ENCODE results near the gene NTSR1.

The NTSR1 gene

DNA sequence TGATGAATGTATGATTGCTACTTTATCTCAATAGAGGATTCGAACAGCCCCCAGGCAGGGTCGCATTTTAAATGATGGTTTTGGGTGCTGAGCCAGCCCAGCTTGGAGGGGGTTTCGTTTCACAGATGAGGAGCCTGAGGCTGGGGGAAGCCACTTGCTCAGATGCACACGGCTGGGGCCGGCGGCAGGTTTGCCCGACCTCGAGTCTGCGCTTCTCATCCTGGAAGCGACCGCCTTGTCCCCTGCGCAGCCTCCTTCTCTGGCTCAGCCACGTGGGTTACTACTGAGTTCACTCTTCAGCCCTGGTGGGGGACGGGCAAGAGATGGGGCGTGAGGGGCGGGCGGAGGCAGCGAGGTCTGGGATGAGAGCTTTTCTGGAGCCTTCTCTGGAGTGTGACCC lies 25.3 kb downstream of the NTSR1 start:
- TF ChIP-seq, protein P1, sequence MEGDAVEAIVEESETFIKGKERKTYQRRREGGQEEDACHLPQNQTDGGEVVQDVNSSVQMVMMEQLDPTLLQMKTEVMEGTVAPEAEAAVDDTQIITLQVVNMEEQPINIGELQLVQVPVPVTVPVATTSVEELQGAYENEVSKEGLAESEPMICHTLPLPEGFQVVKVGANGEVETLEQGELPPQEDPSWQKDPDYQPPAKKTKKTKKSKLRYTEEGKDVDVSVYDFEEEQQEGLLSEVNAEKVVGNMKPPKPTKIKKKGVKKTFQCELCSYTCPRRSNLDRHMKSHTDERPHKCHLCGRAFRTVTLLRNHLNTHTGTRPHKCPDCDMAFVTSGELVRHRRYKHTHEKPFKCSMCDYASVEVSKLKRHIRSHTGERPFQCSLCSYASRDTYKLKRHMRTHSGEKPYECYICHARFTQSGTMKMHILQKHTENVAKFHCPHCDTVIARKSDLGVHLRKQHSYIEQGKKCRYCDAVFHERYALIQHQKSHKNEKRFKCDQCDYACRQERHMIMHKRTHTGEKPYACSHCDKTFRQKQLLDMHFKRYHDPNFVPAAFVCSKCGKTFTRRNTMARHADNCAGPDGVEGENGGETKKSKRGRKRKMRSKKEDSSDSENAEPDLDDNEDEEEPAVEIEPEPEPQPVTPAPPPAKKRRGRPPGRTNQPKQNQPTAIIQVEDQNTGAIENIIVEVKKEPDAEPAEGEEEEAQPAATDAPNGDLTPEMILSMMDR (IDR thresholded peaks at IDR 0.05; ENCODE audit: insufficient read depth, missing control alignments), result no peak
- FAIRE-seq, result no peak
- no peak for DNase-seq (ENCODE audit: insufficient read length, low spot score)

DNA sequence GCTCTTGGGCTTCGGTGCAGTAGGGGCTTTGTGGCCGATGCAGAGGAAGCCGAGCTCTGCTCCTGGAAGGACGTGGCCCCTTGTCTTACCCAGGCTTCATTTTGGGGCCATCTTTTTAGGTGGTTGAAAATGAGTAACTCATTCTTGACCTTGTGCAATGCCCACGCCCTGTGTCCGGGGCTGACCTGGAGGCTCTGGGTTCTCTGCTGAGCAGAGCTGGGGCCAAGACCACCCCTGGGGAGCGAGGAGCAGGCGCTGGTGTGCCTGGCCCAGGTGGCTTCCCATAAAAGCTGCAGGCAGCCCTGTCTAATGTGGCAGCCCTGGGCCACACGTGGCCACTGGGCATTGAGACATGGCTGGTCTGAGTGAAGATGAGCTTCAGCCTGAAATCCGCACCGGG lies 25.7 kb downstream of the NTSR1 start:
- FAIRE-seq (no peak), DNase-seq (ENCODE audit: insufficient read length, low spot score) (no peak)
- TF ChIP-seq, protein P1 (IDR thresholded peaks at IDR 0.05; ENCODE audit: insufficient read depth, missing control alignments), result no peak

DNA sequence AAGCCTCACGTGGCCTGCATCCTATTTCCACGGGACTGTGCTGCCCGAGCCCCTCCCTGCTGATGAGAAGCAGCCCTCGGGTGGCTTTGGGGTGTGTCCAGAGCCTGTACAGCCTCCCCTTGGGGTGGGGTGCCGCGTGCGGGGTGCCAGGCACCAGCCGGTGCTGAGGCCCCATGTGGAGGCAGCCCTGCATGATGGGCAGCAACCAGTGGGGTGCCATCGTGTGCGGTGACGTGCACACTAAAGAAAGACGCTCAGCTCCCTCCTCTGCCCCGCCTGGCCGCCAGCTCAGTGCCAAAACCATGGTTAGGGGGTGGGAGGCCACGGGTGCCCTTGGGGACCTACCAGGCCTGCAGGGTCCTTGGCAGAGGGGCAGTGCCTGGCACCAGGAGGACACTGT lies 26.2 kb downstream of the NTSR1 start:
- DNase-seq (ENCODE audit: insufficient read length, low spot score), result no peak
- TF ChIP-seq, protein P1 (IDR thresholded peaks at IDR 0.05; ENCODE audit: insufficient read depth, missing control alignments), result no peak
- no peak for FAIRE-seq

DNA sequence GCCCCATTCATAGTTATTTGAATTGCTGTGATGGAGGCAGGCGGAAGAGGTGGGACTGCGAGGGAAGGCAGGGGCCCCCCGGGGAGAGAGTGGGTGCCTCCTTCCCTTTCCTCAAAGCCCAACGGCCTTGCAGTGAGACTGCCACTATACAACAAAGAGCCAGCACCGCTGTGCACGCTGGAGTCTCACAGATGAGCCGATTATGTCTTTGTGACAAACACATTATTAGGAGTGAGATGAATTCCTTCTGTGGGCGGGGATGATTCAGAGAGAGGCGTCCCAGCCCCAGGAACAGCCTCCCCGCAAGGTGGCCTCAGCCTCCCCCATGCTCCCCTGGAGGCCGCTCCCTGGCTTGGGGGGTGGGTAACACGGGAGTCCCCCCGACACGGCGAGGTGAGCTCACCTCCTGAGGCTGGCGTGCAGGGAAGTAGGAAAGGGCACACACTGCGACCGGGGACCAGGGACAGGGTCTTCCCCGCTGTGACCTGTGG lies 26.7 kb downstream of the NTSR1 start:
- DNase-seq (ENCODE audit: insufficient read length, low spot score), result peak; percentile 61
- no peak for FAIRE-seq
- TF ChIP-seq, protein P1 (IDR thresholded peaks at IDR 0.05; ENCODE audit: insufficient read depth, missing control alignments), result no peak

DNA sequence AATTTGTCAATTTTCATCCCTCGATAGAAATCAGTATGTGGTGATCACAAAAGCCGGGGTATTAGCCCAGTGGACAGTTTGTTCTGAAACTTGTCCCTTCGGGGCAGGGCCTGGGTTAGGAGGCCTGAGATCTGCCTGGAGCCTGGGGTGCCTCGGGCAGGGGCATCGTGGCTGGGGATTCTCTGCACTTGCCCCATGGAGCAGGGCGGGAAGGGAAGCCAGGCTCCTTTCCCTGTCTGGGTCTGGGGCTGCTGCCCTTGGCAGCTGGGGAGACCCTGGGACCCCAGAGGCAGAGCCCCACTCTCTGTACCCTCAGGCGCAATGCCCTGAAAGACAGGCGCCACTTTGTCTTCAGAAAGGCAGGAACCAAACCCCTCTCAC lies 27.4 kb downstream of the NTSR1 start:
- TF ChIP-seq, protein P1 (IDR thresholded peaks at IDR 0.05; ENCODE audit: insufficient read depth, missing control alignments), result no peak
- DNase-seq (ENCODE audit: insufficient read length, low spot score), result no peak
- FAIRE-seq, result no peak

DNA sequence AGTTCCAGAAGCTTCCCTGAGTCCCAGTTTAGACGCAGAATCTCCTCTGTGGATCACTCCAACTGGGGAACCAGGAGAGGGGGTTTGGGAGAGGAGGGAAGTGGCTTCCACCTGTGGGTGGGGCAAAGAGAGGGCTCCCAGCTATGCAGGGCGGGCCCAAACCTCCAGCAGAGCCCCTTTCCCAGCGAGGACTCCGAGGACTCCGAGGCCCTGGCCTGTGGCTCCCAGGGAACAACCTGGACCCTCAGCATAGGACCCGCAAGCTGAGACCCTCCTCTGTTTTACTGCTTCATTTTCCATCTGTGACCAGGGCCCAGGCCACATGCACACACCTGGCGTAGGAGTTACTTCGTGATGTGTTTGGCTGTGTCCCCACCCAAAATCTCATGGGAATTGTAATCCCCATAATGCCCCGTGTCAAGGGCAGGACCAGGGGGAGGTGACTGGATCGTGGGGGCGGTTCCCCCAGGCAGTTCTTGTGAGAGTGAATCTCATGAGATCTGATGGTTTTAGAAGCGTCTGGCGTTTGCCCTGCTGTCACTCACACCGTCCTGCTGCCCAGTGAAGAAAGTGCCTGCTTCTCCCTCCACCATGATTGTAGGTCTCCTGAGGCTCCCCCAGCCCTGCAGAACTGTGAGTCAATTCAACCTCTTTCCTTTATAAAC lies 27.9 kb downstream of the NTSR1 start:
- DNase-seq (ENCODE audit: insufficient read length, low spot score) (no peak), FAIRE-seq (no peak)
- TF ChIP-seq, protein P1 (IDR thresholded peaks at IDR 0.05; ENCODE audit: insufficient read depth, missing control alignments), result no peak

DNA sequence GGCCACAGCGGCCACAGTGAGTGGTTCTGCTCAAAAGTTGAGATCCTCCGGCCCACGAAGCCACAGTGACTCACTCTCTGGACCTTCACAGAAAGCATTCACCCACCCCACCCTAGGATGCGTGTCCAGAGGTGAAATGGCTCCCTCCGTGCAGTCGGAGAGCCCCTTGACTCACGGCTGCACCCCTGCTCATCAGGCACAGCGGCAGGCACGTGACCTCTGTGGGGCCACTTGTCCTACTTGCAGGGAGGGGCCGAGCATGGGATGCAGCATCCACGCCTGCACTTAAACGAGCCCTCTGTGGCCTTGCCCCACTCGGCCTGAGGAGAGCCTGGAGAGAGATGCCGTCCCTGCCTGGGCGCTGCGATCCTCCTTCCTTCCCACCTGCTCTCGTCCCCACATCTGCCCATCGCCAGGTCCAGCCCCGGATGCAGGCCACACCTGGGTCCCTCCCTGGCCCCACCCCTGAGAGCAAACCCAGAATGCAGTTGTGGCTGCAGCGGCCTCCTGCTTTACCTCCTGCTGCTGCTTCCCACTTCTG lies 28.7 kb downstream of the NTSR1 start:
- DNase-seq (ENCODE audit: insufficient read length, low spot score), result no peak
- TF ChIP-seq, protein P1 (IDR thresholded peaks at IDR 0.05; ENCODE audit: insufficient read depth, missing control alignments), result no peak
- FAIRE-seq, result no peak

All from D721Med (cell line).